HCT116 (cell line): ENCODE data around the gene PIN1. TPM values are rescaled to one million over a fixed set of nuclear protein-coding genes. Genes with fewer than 3 reads are reported as not detected.
"Not testable (repeated sequence)": the region's sequence is repeated elsewhere in the genome, so short reads cannot be mapped to it uniquely, and the experiment has no call there.

ENCODE experiments used
- ATAC-seq: fragments of 200-7000 bp; cut with Tn5 transposase; 2 replicates; pipeline ENCODE4 v1.9.1; 2020; ENCODE audit warnings: mild to moderate bottlenecking, moderate library complexity
- BruUV-seq: library from RNA; stranded (reverse); fragments of 400-500 nt; replicated peaks from 2 replicates; lab custom pipeline; 2021; lab: Mats Ljungman, UMichigan
- CTCF ChIA-PET: fragments of 300-600 bp; sonication (Branson Sonifier 250); formaldehyde crosslinking; loops from one replicate; lab custom pipeline; 2021; ENCODE audit warnings: antibody characterized with exemption; lab: Charles Lee
- POLR2A ChIA-PET: fragments of 300-600, 350-600 bp; sonication (Branson Sonifier 250); formaldehyde crosslinking; loops from one replicate; lab custom pipeline; 2021; ENCODE audit warnings: antibody characterized with exemption; lab: Charles Lee
- RAD21 ChIA-PET, 2 experiments: fragments of 300-600 bp; sonication (Branson Sonifier 250); formaldehyde crosslinking; loops; one replicate each; lab custom pipeline; 2023; ENCODE audit warnings: low total read pairs in 2 of 2; ENCODE audit not compliant: uncharacterized antibody in 2 of 2, unreplicated experiment in 2 of 2, low non-redundant PET in 1 of 2; lab: Charles Lee
- DNase-seq: peaks from one replicate; pipeline ENCODE4 v3.0.0-alpha.2; 2010; ENCODE audit warnings: low read depth, low spot score
- H2AFZ ChIP-seq: fragments of 200-600 bp; shearing (Covaris generic), sonication (generic); 2 replicates; pipeline ENCODE4 v1.6.1; 2017; ENCODE audit warnings: low read depth, mixed run types, mixed read lengths, antibody characterized with exemption, low read length; ENCODE audit not compliant: poor library complexity, severe bottlenecking
- H3K27ac ChIP-seq: 2 replicates; pipeline ENCODE4 v1.5.1; 2012; ENCODE audit warnings: low read depth, low read length
- H3K27me3 ChIP-seq: fragments of 200-600 bp; sonication (generic); 2 replicates; pipeline ENCODE4 v1.6.1; 2016; ENCODE audit warnings: mixed run types, low read length, mixed read lengths; ENCODE audit not compliant: insufficient read depth
- H3K36me3 ChIP-seq, 2 experiments: fragments of 200-500 bp in 1 of 2; fragments of 200-600 bp in 1 of 2; sonication (Bioruptor generic) in 1 of 2; sonication (generic) in 1 of 2; 2 replicates each; pipeline versions ENCODE4 v1.5.1 to v1.6.1; 2014 to 2016; ENCODE audit warnings: low read length in 2 of 2, inconsistent platforms in 1 of 2, mixed read lengths in 1 of 2, mixed run types in 1 of 2; ENCODE audit not compliant: insufficient read depth in 2 of 2, control insufficient read depth in 1 of 2
- H3K4me1 ChIP-seq, 2 experiments: fragments of 200-600 bp in 1 of 2; sonication (generic) in 1 of 2; 2 replicates each; pipeline versions ENCODE4 v1.5.1 to v1.6.1; 2012 to 2017; ENCODE audit warnings: low read length in 2 of 2, inconsistent platforms in 1 of 2, mild to moderate bottlenecking in 1 of 2, mixed read lengths in 1 of 2, mixed run types in 1 of 2, moderate library complexity in 1 of 2; ENCODE audit not compliant: insufficient read depth in 2 of 2, control insufficient read depth in 1 of 2
- H3K4me2 ChIP-seq: fragments of 200-600 bp; sonication (generic); 2 replicates; pipeline ENCODE4 v1.6.1; 2017; ENCODE audit warnings: mixed run types, low read length, mixed read lengths
- H3K4me3 ChIP-seq, 2 experiments: fragments of 200-600 bp in 1 of 2; sonication (generic) in 1 of 2; replicated peaks in 1 of 2; 2 replicates each; pipeline ENCODE4 v1.5.1; 2011 to 2016; ENCODE audit warnings: low read length in 2 of 2, control low read depth in 1 of 2, low read depth in 1 of 2, mild to moderate bottlenecking in 1 of 2, mixed read lengths in 1 of 2, mixed run types in 1 of 2
- H3K79me2 ChIP-seq: fragments of 200-600 bp; sonication (generic); 2 replicates; pipeline ENCODE4 v1.6.1; 2017; ENCODE audit warnings: mild to moderate bottlenecking, mixed run types, low read length, moderate library complexity, mixed read lengths; ENCODE audit not compliant: insufficient read depth
- H3K9ac ChIP-seq: fragments of 200-600 bp; sonication (generic); 2 replicates; pipeline ENCODE4 v1.6.1; 2016; ENCODE audit warnings: low read length, mixed read lengths
- H3K9me2 ChIP-seq: fragments of 200-600 bp; sonication (generic), shearing (Covaris generic); 2 replicates; pipeline ENCODE4 v1.6.1; 2017; ENCODE audit warnings: mixed run types, mild to moderate bottlenecking, moderate library complexity; ENCODE audit not compliant: insufficient read depth
- H3K9me3 ChIP-seq, 2 experiments: fragments of 200-500 bp in 1 of 2; fragments of 200-600 bp in 1 of 2; sonication (Bioruptor generic) in 1 of 2; sonication (generic) in 1 of 2; 2 replicates each; pipeline ENCODE4 v1.6.1; 2014 to 2017; ENCODE audit warnings: low read length in 2 of 2, mixed read lengths in 2 of 2, inconsistent platforms in 1 of 2, low read depth in 1 of 2, mild to moderate bottlenecking in 1 of 2, mixed run types in 1 of 2, moderate library complexity in 1 of 2; ENCODE audit not compliant: control insufficient read depth in 1 of 2, insufficient read depth in 1 of 2
- H4K20me1 ChIP-seq: fragments of 200-600 bp; sonication (generic), shearing (Covaris generic); 2 replicates; pipeline ENCODE4 v1.6.1; 2017; ENCODE audit warnings: mixed run types, mild to moderate bottlenecking, moderate library complexity; ENCODE audit not compliant: insufficient read depth
- CBX3 ChIP-seq: IDR thresholded peaks from 2 replicates; pipeline ENCODE4 v1.6.1; 2012; ENCODE audit warnings: low read depth
- EGR1 ChIP-seq: IDR thresholded peaks from 2 replicates; pipeline ENCODE4 v1.6.1; 2012; ENCODE audit warnings: low read depth
- ELF1 ChIP-seq: IDR thresholded peaks from 2 replicates; pipeline ENCODE4 v1.6.1; 2012; ENCODE audit warnings: low read depth, borderline replicate concordance
- FOSL1 ChIP-seq: IDR thresholded peaks from 2 replicates; pipeline ENCODE4 v1.6.1; 2012; ENCODE audit warnings: low read depth
- POLR2AphosphoS5 ChIP-seq: IDR thresholded peaks from 2 replicates; pipeline ENCODE4 v1.6.1; 2011; ENCODE audit warnings: mild to moderate bottlenecking, low read depth, low read length, moderate library complexity
- SP1 ChIP-seq: IDR thresholded peaks from 2 replicates; pipeline ENCODE4 v1.6.1; 2012; ENCODE audit warnings: low read depth
- YY1 ChIP-seq: IDR thresholded peaks from 2 replicates; pipeline ENCODE4 v1.6.1; 2011; ENCODE audit warnings: low read length, low read depth, moderate library complexity, mild to moderate bottlenecking; ENCODE audit not compliant: insufficient replicate concordance; ENCODE audit errors: extremely low read depth
- ZNF274 ChIP-seq: fragments of 200-500 bp; sonication (Bioruptor generic); IDR thresholded peaks from 2 replicates; pipeline ENCODE4 v1.6.1; 2014; ENCODE audit warnings: mild to moderate bottlenecking, low read depth, low read length, inconsistent platforms
- intact Hi-C: fragments of 100-400 bp; cut with micrococcal nuclease; formaldehyde crosslinking; loops from 2 replicates; pipeline ENCODE4 v1.10.0; 2022
- total RNA-seq: library from RNA; stranded (reverse); gene quantifications from one replicate; pipeline ENCODE4 v1.2.1, GENCODE V29; 2021; ENCODE audit not compliant: unreplicated experiment
- TF ChIP-seq, protein P1 (sequence below): IDR thresholded peaks from 2 replicates; pipeline ENCODE4 v1.6.1; 2012; ENCODE audit warnings: low read depth
- TF ChIP-seq, protein P2 (sequence below), 3 experiments: fragments of 200-600 bp in 1 of 3; sonication (generic) in 1 of 3; IDR thresholded peaks in 2 of 3; conservative IDR thresholded peaks in 1 of 3; 2 replicates each; pipeline ENCODE4 v1.5.1; 2012 to 2017; ENCODE audit warnings: low read depth in 2 of 3, low read length in 2 of 3, antibody characterized with exemption in 1 of 3, borderline replicate concordance in 1 of 3, control low read depth in 1 of 3, mild to moderate bottlenecking in 1 of 3, mixed read lengths in 1 of 3, mixed run types in 1 of 3, moderate library complexity in 1 of 3; ENCODE audit not compliant: insufficient read depth in 1 of 3
- TF ChIP-seq, protein P3 (sequence below): IDR thresholded peaks from 2 replicates; pipeline ENCODE4 v1.6.1; 2011; ENCODE audit warnings: mild to moderate bottlenecking, low read length, moderate library complexity; ENCODE audit not compliant: insufficient replicate concordance; ENCODE audit errors: extremely low read depth

Gene PIN1
- total RNA-seq, 1 experiment from 2014 or later: 78.9 TPM

DNA sequence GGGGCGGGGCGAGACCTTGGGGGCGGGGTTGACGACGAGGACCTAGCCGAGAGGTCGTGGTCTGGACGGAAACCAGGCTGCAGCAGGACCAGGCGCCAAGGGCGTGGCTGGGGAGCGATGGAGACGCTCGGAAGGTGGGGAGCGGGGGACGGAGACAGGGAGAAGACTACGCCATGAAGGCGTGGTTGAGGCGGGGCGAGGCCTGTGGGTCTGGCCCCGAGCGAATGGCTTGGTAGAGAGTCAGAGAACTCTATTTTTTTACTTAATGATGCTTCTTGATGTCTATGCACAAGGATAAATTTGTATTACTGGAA is 15.6 kb upstream of the PIN1 start:
- ChIA-PET POLR2A (interaction anchor here (1.4 kb wide), 1 partner anchor 8 kb away, joined by 11 read pairs; the partner anchor contains the start of gene UBL5), CTCF (interaction anchor here (0.6 to 0.9 kb wide), 2 partner anchors 8 to 540 kb away, joined by 3 to 4 read pairs; partner anchors contain the start of gene UBL5), RAD21 (interaction anchor here in 1 of 2 experiments (0.6 kb wide), 1 partner anchor 607 kb away, joined by 8 read pairs; no protein-coding TSS in a partner anchor)
- intact Hi-C loops: loop anchor here (1.0 kb wide), 1 partner anchor 145 kb away; no protein-coding TSS in a partner anchor
- Histone ChIP-seq H2AFZ (no peak overlapping the region), H4K20me1 (no peaks in the 10 kb centered on the region), H3K27me3 (no peaks in the 10 kb centered on the region), H3K9ac (no peak overlapping the region; the same call in 1 of the 2 replicates), H3K9me3 (no peaks in the 10 kb centered on the region), H3K9me2 (no peaks in the 10 kb centered on the region), H3K4me1 (peaks cover 13 to 14% of the 10 kb centered on the region in 2 experiments; a peak in 3 of 4 replicates), H3K79me2 (peaks cover 37% of the 10 kb centered on the region), H3K27ac (peak overlapping the region; percentile 64), H3K36me3 (peaks cover 0 to 5% of the 10 kb centered on the region in 2 experiments; a peak in 1 of 4 replicates), H3K4me2 (peak overlapping the region; percentile 72), H3K4me3 (peak overlapping the region in 1 of 2 experiments; percentile 29; a peak in 2 of 4 replicates)
- no peak for DNase-seq
- BruUV-seq: no TSS peak
- TF ChIP-seq, protein P1, sequence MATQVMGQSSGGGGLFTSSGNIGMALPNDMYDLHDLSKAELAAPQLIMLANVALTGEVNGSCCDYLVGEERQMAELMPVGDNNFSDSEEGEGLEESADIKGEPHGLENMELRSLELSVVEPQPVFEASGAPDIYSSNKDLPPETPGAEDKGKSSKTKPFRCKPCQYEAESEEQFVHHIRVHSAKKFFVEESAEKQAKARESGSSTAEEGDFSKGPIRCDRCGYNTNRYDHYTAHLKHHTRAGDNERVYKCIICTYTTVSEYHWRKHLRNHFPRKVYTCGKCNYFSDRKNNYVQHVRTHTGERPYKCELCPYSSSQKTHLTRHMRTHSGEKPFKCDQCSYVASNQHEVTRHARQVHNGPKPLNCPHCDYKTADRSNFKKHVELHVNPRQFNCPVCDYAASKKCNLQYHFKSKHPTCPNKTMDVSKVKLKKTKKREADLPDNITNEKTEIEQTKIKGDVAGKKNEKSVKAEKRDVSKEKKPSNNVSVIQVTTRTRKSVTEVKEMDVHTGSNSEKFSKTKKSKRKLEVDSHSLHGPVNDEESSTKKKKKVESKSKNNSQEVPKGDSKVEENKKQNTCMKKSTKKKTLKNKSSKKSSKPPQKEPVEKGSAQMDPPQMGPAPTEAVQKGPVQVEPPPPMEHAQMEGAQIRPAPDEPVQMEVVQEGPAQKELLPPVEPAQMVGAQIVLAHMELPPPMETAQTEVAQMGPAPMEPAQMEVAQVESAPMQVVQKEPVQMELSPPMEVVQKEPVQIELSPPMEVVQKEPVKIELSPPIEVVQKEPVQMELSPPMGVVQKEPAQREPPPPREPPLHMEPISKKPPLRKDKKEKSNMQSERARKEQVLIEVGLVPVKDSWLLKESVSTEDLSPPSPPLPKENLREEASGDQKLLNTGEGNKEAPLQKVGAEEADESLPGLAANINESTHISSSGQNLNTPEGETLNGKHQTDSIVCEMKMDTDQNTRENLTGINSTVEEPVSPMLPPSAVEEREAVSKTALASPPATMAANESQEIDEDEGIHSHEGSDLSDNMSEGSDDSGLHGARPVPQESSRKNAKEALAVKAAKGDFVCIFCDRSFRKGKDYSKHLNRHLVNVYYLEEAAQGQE: no peak
- TF ChIP-seq, protein P2, sequence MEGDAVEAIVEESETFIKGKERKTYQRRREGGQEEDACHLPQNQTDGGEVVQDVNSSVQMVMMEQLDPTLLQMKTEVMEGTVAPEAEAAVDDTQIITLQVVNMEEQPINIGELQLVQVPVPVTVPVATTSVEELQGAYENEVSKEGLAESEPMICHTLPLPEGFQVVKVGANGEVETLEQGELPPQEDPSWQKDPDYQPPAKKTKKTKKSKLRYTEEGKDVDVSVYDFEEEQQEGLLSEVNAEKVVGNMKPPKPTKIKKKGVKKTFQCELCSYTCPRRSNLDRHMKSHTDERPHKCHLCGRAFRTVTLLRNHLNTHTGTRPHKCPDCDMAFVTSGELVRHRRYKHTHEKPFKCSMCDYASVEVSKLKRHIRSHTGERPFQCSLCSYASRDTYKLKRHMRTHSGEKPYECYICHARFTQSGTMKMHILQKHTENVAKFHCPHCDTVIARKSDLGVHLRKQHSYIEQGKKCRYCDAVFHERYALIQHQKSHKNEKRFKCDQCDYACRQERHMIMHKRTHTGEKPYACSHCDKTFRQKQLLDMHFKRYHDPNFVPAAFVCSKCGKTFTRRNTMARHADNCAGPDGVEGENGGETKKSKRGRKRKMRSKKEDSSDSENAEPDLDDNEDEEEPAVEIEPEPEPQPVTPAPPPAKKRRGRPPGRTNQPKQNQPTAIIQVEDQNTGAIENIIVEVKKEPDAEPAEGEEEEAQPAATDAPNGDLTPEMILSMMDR (IDR thresholded peaks at IDR 0.05 in 2 of 3, conservative IDR thresholded peaks at IDR 0.05 in 1 of 3; ENCODE audit: borderline replicate concordance in 1 of 3, insufficient read depth in 1 of 3, low read depth in 2 of 3, low read length in 2 of 3): no peak
- peak; percentile 18 for TF ChIP-seq YY1
- TF ChIP-seq EGR1: no peak
- no peak for TF ChIP-seq CBX3
- TF ChIP-seq SP1: peak; percentile 53
- TF ChIP-seq POLR2AphosphoS5: peak; percentile 38; the same call in 1 of the 2 replicates
- TF ChIP-seq ELF1: no peak
- TF ChIP-seq, protein P3, sequence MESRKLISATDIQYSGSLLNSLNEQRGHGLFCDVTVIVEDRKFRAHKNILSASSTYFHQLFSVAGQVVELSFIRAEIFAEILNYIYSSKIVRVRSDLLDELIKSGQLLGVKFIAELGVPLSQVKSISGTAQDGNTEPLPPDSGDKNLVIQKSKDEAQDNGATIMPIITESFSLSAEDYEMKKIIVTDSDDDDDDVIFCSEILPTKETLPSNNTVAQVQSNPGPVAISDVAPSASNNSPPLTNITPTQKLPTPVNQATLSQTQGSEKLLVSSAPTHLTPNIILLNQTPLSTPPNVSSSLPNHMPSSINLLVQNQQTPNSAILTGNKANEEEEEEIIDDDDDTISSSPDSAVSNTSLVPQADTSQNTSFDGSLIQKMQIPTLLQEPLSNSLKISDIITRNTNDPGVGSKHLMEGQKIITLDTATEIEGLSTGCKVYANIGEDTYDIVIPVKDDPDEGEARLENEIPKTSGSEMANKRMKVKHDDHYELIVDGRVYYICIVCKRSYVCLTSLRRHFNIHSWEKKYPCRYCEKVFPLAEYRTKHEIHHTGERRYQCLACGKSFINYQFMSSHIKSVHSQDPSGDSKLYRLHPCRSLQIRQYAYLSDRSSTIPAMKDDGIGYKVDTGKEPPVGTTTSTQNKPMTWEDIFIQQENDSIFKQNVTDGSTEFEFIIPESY: no peak
- no peak for TF ChIP-seq FOSL1
- no peak for TF ChIP-seq ZNF274
- ATAC-seq: peak; percentile 80

DNA sequence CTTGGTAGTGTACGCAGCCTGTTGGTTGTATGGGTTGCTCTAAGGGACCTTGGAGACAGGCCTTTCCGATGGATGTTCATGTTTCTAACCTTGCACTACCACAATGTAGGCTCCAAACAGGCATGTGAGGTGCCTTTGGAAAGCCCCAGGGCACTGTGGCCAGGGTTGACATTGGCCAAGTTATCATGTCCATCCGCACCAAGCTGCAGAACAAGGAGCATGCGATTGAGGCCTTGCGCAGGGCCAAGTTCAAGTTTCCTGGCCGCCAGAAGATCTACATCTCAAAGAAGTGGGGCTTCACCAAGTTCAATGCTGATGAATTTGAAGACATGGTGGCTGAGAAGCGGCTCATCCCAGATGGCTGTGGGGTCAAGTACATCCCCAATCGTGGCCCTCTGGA is 15.1 kb upstream of the PIN1 start:
- H2AFZ ChIP-seq, H3K27me3 ChIP-seq, ATAC-seq, intact Hi-C loops, H3K36me3 ChIP-seq, BruUV-seq, H3K9me3 ChIP-seq, POLR2A ChIA-PET, RAD21 ChIA-PET, H4K20me1 ChIP-seq, DNase-seq, H3K9me2 ChIP-seq, CTCF ChIA-PET: not testable (repeated sequence)
- Histone ChIP-seq H3K9ac (peak overlapping the region; percentile 5; the same call in 1 of the 2 replicates), H3K4me3 (peak overlapping the region in 1 of 2 experiments; percentile 29; a peak in 1 of 4 replicates), H3K4me1 (peaks cover 13 to 14% of the 10 kb centered on the region in 2 experiments; a peak in 3 of 4 replicates), H3K27ac (peak overlapping the region; percentile 64), H3K4me2 (peak overlapping the region; percentile 72), H3K79me2 (peaks cover 32% of the 10 kb centered on the region)
